Epithelial cell of proximal tubule (primary cell): Measurements from ENCODE around the gene BMP3. TPM values are rescaled to one million over a fixed set of nuclear protein-coding genes. Genes with fewer than 3 reads are reported as not detected.

Experiments
- total RNA-seq: library from RNA; depleted of rRNA; stranded (reverse); fragments of >200 nt; gene quantifications from 2 replicates; pipeline ENCODE4 v1.2.3, GENCODE V29; 2015

Gene BMP3
- total RNA-seq, 1 donor from 2014 or later, result 0.06 TPM

Other genes with a start within 250 kb of the BMP3 start
- 0.51 and 1.2 TPM in 2 replicates for gene PRKG2, start 184.5 kb downstream of the BMP3 start, total RNA-seq